RWPE1 (cell line): ENCODE data around the gene SLC25A25.

Source experiments
- CTCF ChIA-PET: fragments of 350-600 bp; sonication (Branson Sonifier 250); formaldehyde crosslinking; extraction: SDS; loops from one replicate; lab custom pipeline; 2021; lab: Yijun Ruan, JAX
- POLR2A ChIA-PET: fragments of 400-600 bp; formaldehyde crosslinking; extraction: SDS; loops from one replicate; lab custom pipeline; 2020; ENCODE audit warnings: antibody characterized with exemption; ENCODE audit not compliant: low non-redundant PET; lab: Yijun Ruan, JAX
- DNase-seq: peaks from one replicate; pipeline ENCODE4 v3.0.0; 2012; ENCODE audit warnings: low spot score
- H3K27ac ChIP-seq: fragments of 450-650 bp; 2 replicates; pipeline ENCODE4 v1.5.1; 2017
- CTCF ChIP-seq: fragments of 450-650 bp; conservative IDR thresholded peaks from 2 replicates; pipeline ENCODE4 v1.5.1; 2017; ENCODE audit warnings: low read depth, mild to moderate bottlenecking

Gene SLC25A25

GRCh38 chr9:128099932-128100491 is 32.0 kb downstream of the SLC25A25 start:
- TF ChIP-seq CTCF, result no peak
- DNase-seq, result peak; percentile 49
- H3K27ac ChIP-seq, result peak overlapping the region; percentile 88
- ChIA-PET CTCF (interaction anchor here (0.6 to 7.9 kb wide), 2 partner anchors 15 to 956 kb away, joined by 3 to 55 read pairs; no protein-coding TSS in a partner anchor), POLR2A (interaction anchor here (0.5 kb wide), 1 partner anchor 362 kb away, joined by 3 read pairs; no protein-coding TSS in a partner anchor)

- POLR2A ChIA-PET, result no interaction called here
Measured at GRCh38 chr9:128100581-128100980, 32.5 kb downstream of the SLC25A25 start.

GRCh38 chr9:128101231-128101661 is 33.2 kb downstream of the SLC25A25 start:
- ChIA-PET POLR2A (no interaction called here), CTCF (interaction anchor here (0.7 to 7.9 kb wide), 2 partner anchors 14 to 159 kb away, joined by 5 to 55 read pairs; no protein-coding TSS in a partner anchor)
- no peak for DNase-seq
- peak overlapping the region; percentile 88 for H3K27ac ChIP-seq
- TF ChIP-seq CTCF, result no peak

More at GRCh38 chr9:128100581-128100980, 32.5 kb downstream of the SLC25A25 start:
- TF ChIP-seq CTCF, result no peak
- DNase-seq, result no peak
- H3K27ac ChIP-seq, result peak overlapping the region; percentile 88
- CTCF ChIA-PET, result interaction anchor here (0.6 to 7.9 kb wide), 3 partner anchors 15 to 956 kb away, joined by 3 to 55 read pairs (median 5); no protein-coding TSS in a partner anchor

- TF ChIP-seq CTCF, result no peak
- peak overlapping the region; percentile 88 for H3K27ac ChIP-seq
- ChIA-PET POLR2A (no interaction called here), CTCF (interaction anchor here (7.9 kb wide), 1 partner anchor 14 kb away, joined by 55 read pairs; no protein-coding TSS in a partner anchor)
- no peak for DNase-seq
Measured at GRCh38 chr9:128101690-128102089, 33.7 kb downstream of the SLC25A25 start.

- CTCF ChIA-PET, result interaction anchor here (7.9 kb wide), 1 partner anchor 13 kb away, joined by 55 read pairs; no protein-coding TSS in a partner anchor
- peak overlapping the region; percentile 88 for H3K27ac ChIP-seq
Measured at GRCh38 chr9:128102196-128102595, 34.2 kb downstream of the SLC25A25 start.

More at GRCh38 chr9:128102196-128102595, 34.2 kb downstream of the SLC25A25 start:
- no peak for TF ChIP-seq CTCF
- POLR2A ChIA-PET, result no interaction called here
- no peak for DNase-seq
